IMR-90 (cell line): ENCODE measurements around the gene PPHLN1. TPM values are rescaled to one million over a fixed set of nuclear protein-coding genes. Genes with fewer than 3 reads are reported as not detected.

Experiments
- ATAC-seq: fragments of 200-7000 bp; cut with Tn5 transposase; 2 replicates; pipeline ENCODE4 v1.9.1; 2020; ENCODE audit warnings: low read depth, mild to moderate bottlenecking, moderate library complexity
- BruUV-seq: library from RNA; stranded (reverse); fragments of 400-500 nt; replicated peaks from 2 replicates; lab custom pipeline; 2021; lab: Mats Ljungman, UMichigan
- CTCF ChIA-PET: fragments of 300-600 bp; formaldehyde crosslinking; extraction: SDS; loops from one replicate; lab custom pipeline; 2021; ENCODE audit warnings: antibody characterized with exemption; lab: Yijun Ruan, JAX
- POLR2A ChIA-PET: fragments of 300-600 bp; sonication (Branson Sonifier 250); formaldehyde crosslinking; loops from one replicate; lab custom pipeline; 2022; ENCODE audit warnings: antibody characterized with exemption; ENCODE audit not compliant: unreplicated experiment; lab: Charles Lee
- DNase-seq: peaks from one replicate; pipeline ENCODE4 v3.0.0; 2013
- H2AFZ ChIP-seq: replicated peaks from 2 replicates; pipeline ENCODE3; 2013; ENCODE audit warnings: low read length, mild to moderate bottlenecking; ENCODE audit not compliant: poor library complexity
- H2AK5ac ChIP-seq: 2 replicates; pipeline ENCODE4 v1.6.1; 2013; ENCODE audit warnings: low read depth, low read length, inconsistent platforms
- H2AK9ac ChIP-seq: replicated peaks from 2 replicates; pipeline ENCODE3; 2013; ENCODE audit warnings: mild to moderate bottlenecking, low read depth, low read length, moderate library complexity; ENCODE audit not compliant: poor library complexity
- H2BK120ac ChIP-seq: 2 replicates; pipeline ENCODE4 v1.6.1; 2013; ENCODE audit warnings: low read depth, low read length, inconsistent platforms
- H2BK15ac ChIP-seq: 3 replicates; pipeline ENCODE4 v1.6.1; 2013; ENCODE audit warnings: low read depth, low read length, inconsistent platforms
- H2BK20ac ChIP-seq: 2 replicates; pipeline ENCODE4 v1.6.1; 2013; ENCODE audit warnings: low read depth, mild to moderate bottlenecking, inconsistent platforms, low read length, moderate library complexity
- H2BK5ac ChIP-seq: 2 replicates; pipeline ENCODE4 v1.6.1; 2013; ENCODE audit warnings: mild to moderate bottlenecking, low read depth, low read length, inconsistent platforms; ENCODE audit not compliant: poor library complexity, severe bottlenecking
- H3K14ac ChIP-seq: replicated peaks from 2 replicates; pipeline ENCODE4 v1.6.1; 2013; ENCODE audit warnings: low read depth, low read length, inconsistent platforms
- H3K18ac ChIP-seq: 2 replicates; pipeline ENCODE4 v1.6.1; 2013; ENCODE audit warnings: low read depth, low read length, control low read depth
- H3K23ac ChIP-seq: 2 replicates; pipeline ENCODE4 v1.6.1; 2013; ENCODE audit warnings: low read depth, low read length, inconsistent platforms
- H3K27ac ChIP-seq: 2 replicates; pipeline ENCODE4 v1.5.1; 2013; ENCODE audit warnings: mild to moderate bottlenecking, control low read depth, low read length; ENCODE audit not compliant: insufficient read depth
- H3K27me3 ChIP-seq: 2 replicates; pipeline ENCODE4 v1.6.1; 2013; ENCODE audit warnings: low read length; ENCODE audit not compliant: control insufficient read depth, insufficient read depth
- H3K36me3 ChIP-seq: 2 replicates; pipeline ENCODE4 v1.6.1; 2013; ENCODE audit warnings: low read length, mixed read lengths; ENCODE audit not compliant: control insufficient read depth, insufficient read depth
- H3K4ac ChIP-seq: 2 replicates; pipeline ENCODE4 v1.6.1; 2013; ENCODE audit warnings: low read depth, low read length, inconsistent platforms
- H3K4me1 ChIP-seq: 2 replicates; pipeline ENCODE4 v1.6.1; 2013; ENCODE audit warnings: low read length, mixed read lengths; ENCODE audit not compliant: control insufficient read depth, insufficient read depth
- H3K4me2 ChIP-seq: 2 replicates; pipeline ENCODE4 v1.6.1; 2013; ENCODE audit warnings: low read depth, mild to moderate bottlenecking, control low read depth, low read length, moderate library complexity
- H3K4me3 ChIP-seq: 2 replicates; pipeline ENCODE4 v1.5.1; 2013; ENCODE audit warnings: low read depth, mild to moderate bottlenecking, control low read depth, low read length, moderate library complexity; ENCODE audit not compliant: insufficient read depth
- H3K56ac ChIP-seq: 2 replicates; pipeline ENCODE4 v1.6.1; 2013; ENCODE audit warnings: low read length, inconsistent platforms; ENCODE audit not compliant: insufficient read depth; ENCODE audit errors: extremely low read depth
- H3K79me1 ChIP-seq, 2 experiments: 2 replicates each; pipeline ENCODE4 v1.6.1; 2013; ENCODE audit warnings: low read length in 2 of 2, inconsistent platforms in 1 of 2, low read depth in 1 of 2
- H3K9ac ChIP-seq: 2 replicates; pipeline ENCODE4 v1.6.1; 2013; ENCODE audit warnings: low read depth, low read length, control low read depth
- H3K9me1 ChIP-seq: 2 replicates; pipeline ENCODE4 v1.6.1; 2013; ENCODE audit warnings: low read length, inconsistent platforms; ENCODE audit not compliant: insufficient read depth
- H3K9me3 ChIP-seq: 2 replicates; pipeline ENCODE4 v1.6.1; 2013; ENCODE audit warnings: low read length; ENCODE audit not compliant: control insufficient read depth, insufficient read depth
- H4K20me1 ChIP-seq: 2 replicates; pipeline ENCODE4 v1.6.1; 2013; ENCODE audit warnings: low read length, inconsistent platforms; ENCODE audit not compliant: insufficient read depth
- H4K5ac ChIP-seq: 2 replicates; pipeline ENCODE4 v1.6.1; 2013; ENCODE audit warnings: mild to moderate bottlenecking, low read depth, low read length, control low read depth
- H4K8ac ChIP-seq, 2 experiments: 2 replicates each; pipeline ENCODE4 v1.6.1; 2013; ENCODE audit warnings: low read depth in 2 of 2, low read length in 2 of 2, control low read depth in 1 of 2, inconsistent platforms in 1 of 2
- H4K91ac ChIP-seq: 2 replicates; pipeline ENCODE4 v1.6.1; 2013; ENCODE audit warnings: low read depth, low read length, inconsistent platforms; ENCODE audit not compliant: insufficient read depth
- BHLHE40 ChIP-seq: fragments of 150-350 bp; IDR thresholded peaks from 2 replicates; pipeline ENCODE4 v1.6.1; 2016; ENCODE audit warnings: mild to moderate bottlenecking, low read depth, low read length
- CEBPB ChIP-seq: IDR thresholded peaks from 2 replicates; pipeline ENCODE4 v1.6.1; 2012; ENCODE audit warnings: low read depth, low read length, improper control_type of control experiment
- CHD1 ChIP-seq: IDR thresholded peaks from 2 replicates; pipeline ENCODE4 v1.6.1; 2012; ENCODE audit warnings: low read depth, low read length, improper control_type of control experiment
- CTCF ChIP-seq: conservative IDR thresholded peaks from 2 replicates; pipeline ENCODE4 v1.5.1; 2012; ENCODE audit warnings: mild to moderate bottlenecking, low read depth, low read length, improper control_type of control experiment
- ELK1 ChIP-seq: fragments of 150-350 bp; IDR thresholded peaks from 2 replicates; pipeline ENCODE4 v1.6.1; 2016; ENCODE audit warnings: low read depth, mild to moderate bottlenecking, low read length, moderate library complexity, borderline replicate concordance
- FOS ChIP-seq: fragments of 150-350 bp; IDR thresholded peaks from 2 replicates; pipeline ENCODE4 v1.6.1; 2016; ENCODE audit warnings: low read depth, low read length
- MAFK ChIP-seq: IDR thresholded peaks from 2 replicates; pipeline ENCODE4 v1.6.1; 2012; ENCODE audit warnings: low read depth, low read length, improper control_type of control experiment
- MAZ ChIP-seq: IDR thresholded peaks from 2 replicates; pipeline ENCODE4 v1.6.1; 2012; ENCODE audit warnings: low read depth, mild to moderate bottlenecking, low read length, improper control_type of control experiment, moderate library complexity, borderline replicate concordance
- MXI1 ChIP-seq: IDR thresholded peaks from 2 replicates; pipeline ENCODE4 v1.6.1; 2012; ENCODE audit warnings: low read depth, mild to moderate bottlenecking, low read length, moderate library complexity, borderline replicate concordance
- NFE2L2 ChIP-seq: fragments of 150-350 bp; IDR thresholded peaks from 2 replicates; pipeline ENCODE4 v1.6.1; 2016; ENCODE audit warnings: low read depth, mild to moderate bottlenecking, low read length
- POLR2A ChIP-seq: IDR thresholded peaks from 2 replicates; pipeline ENCODE4 v1.6.1; 2012; ENCODE audit warnings: mild to moderate bottlenecking, low read depth, low read length
- RAD21 ChIP-seq: IDR thresholded peaks from 2 replicates; pipeline ENCODE4 v1.6.1; 2012; ENCODE audit warnings: low read length, improper control_type of control experiment
- RCOR1 ChIP-seq: IDR thresholded peaks from 2 replicates; pipeline ENCODE4 v1.6.1; 2012; ENCODE audit warnings: mild to moderate bottlenecking, low read length, improper control_type of control experiment; ENCODE audit not compliant: insufficient replicate concordance
- RFX5 ChIP-seq: IDR thresholded peaks from 2 replicates; pipeline ENCODE4 v1.8.0; 2012; ENCODE audit warnings: low read depth, mild to moderate bottlenecking, low read length, moderate library complexity
- SMC3 ChIP-seq: fragments of 150-350 bp; IDR thresholded peaks from 2 replicates; pipeline ENCODE4 v1.6.1; 2016; ENCODE audit warnings: low read depth, mild to moderate bottlenecking, antibody characterized with exemption, low read length, moderate library complexity
- USF2 ChIP-seq: fragments of 150-350 bp; IDR thresholded peaks from 2 replicates; pipeline ENCODE4 v1.6.1; 2017; ENCODE audit warnings: mild to moderate bottlenecking, antibody characterized with exemption, low read length, low read depth
- WGBS, 2 experiments: methylation state at CpG; one replicate each; pipeline versions ENCODE4 v1.1.5 to v1.1.7; 2013; ENCODE audit warnings: missing lambda C conversion rate in 2 of 2; ENCODE audit not compliant: insufficient read length in 1 of 2; ENCODE audit errors: extremely low coverage in 2 of 2; 5-methylcytosine and 5-hydroxymethylcytosine counted together
- dilution Hi-C: fragments of 300-500 bp; cut with HindIII; formaldehyde crosslinking; loops from one replicate; pipeline ENCODE4 v1.14.3; 2018; ENCODE audit warnings: low sequenced_read_pairs; ENCODE audit not compliant: unreplicated experiment
- in situ Hi-C: fragments of 300-500 bp; cut with MboI; formaldehyde crosslinking; loops from 3 replicates; pipeline ENCODE4 v1.14.3; 2019; ENCODE audit warnings: low sequenced_read_pairs, inconsistent platforms, mixed read lengths
- intact Hi-C: fragments of 100-400 bp; cut with micrococcal nuclease; formaldehyde crosslinking; loops from 2 replicates; pipeline ENCODE4 v1.10.0; 2022
- polyA plus RNA-seq, 3 experiments: library from polyadenylated mRNA; depleted of rRNA; stranded (reverse); fragments of >200 nt; gene quantifications; 2 replicates each; pipeline ENCODE4 v1.2.3, GENCODE V29; 2012; ENCODE audit warnings: low replicate concordance in 1 of 3
- total RNA-seq: library from RNA; depleted of rRNA; stranded (reverse); fragments of >200 nt; gene quantifications from 2 replicates; pipeline ENCODE4 v1.2.3, GENCODE V29; 2012

Gene PPHLN1
- total and polyA plus RNA-seq, 2 of the 4 experiments (the other 2 are of a cell fraction), result 50.7 to 54.3 TPM

- Histone ChIP-seq H3K9ac (no peak overlapping the region), H3K27me3 (peaks cover 3% of the 10 kb centered on the region), H4K5ac (no peak overlapping the region), H3K79me1 (no peaks in the 10 kb centered on the region), H3K9me3 (no peaks in the 10 kb centered on the region), H3K23ac (no peak overlapping the region), H3K4me2 (no peak overlapping the region), H3K4me1 (no peaks in the 10 kb centered on the region), H3K14ac (no peak overlapping the region), H3K56ac (no peak overlapping the region), H3K36me3 (no peaks in the 10 kb centered on the region), H2BK15ac (no peak overlapping the region), H2BK120ac (no peak overlapping the region), H3K4me3 (no peak overlapping the region), H4K8ac (no peak overlapping the region), H2AK9ac (no peak overlapping the region), H4K91ac (no peak overlapping the region), H2BK20ac (no peak overlapping the region), H2AFZ (no peak overlapping the region), H3K18ac (no peak overlapping the region), H3K9me1 (no peaks in the 10 kb centered on the region), H2AK5ac (no peak overlapping the region), H4K20me1 (no peaks in the 10 kb centered on the region), H3K4ac (no peak overlapping the region), H2BK5ac (no peak overlapping the region), H3K27ac (no peak overlapping the region)
- ATAC-seq (no peak), DNase-seq (no peak)
- TF ChIP-seq RCOR1, result no peak
- TF ChIP-seq MXI1, result no peak
- no peak for TF ChIP-seq USF2
- TF ChIP-seq CTCF, result no peak
- no peak for TF ChIP-seq ELK1
- no peak for TF ChIP-seq NFE2L2
- TF ChIP-seq MAZ, result no peak
- no peak for TF ChIP-seq CHD1
- TF ChIP-seq RAD21, result no peak
- no peak for TF ChIP-seq SMC3
- no peak for TF ChIP-seq RFX5
- TF ChIP-seq FOS, result no peak
- TF ChIP-seq MAFK, result no peak
- TF ChIP-seq BHLHE40, result no peak
- TF ChIP-seq POLR2A, result no peak
- TF ChIP-seq CEBPB, result no peak
- dilution Hi-C loops, result no loop called here
- no CpG with 5 or more reads among the region's 2 CpGs for WGBS, 2 experiments
- no TSS peak for BruUV-seq
- in situ Hi-C loops, result no loop called here
- POLR2A ChIA-PET, result no interaction called here
- intact Hi-C loops, result no loop called here
- CTCF ChIA-PET, result no interaction called here
These were observed 43.7 kb upstream of the PPHLN1 start for GRCh38 chr12:42282294-42282693.
